ENCODE results near the gene AMBP. TPM values are rescaled to one million over a fixed set of nuclear protein-coding genes. Genes with fewer than 3 reads are reported as not detected.

The AMBP gene
- total and polyA plus RNA-seq, 2 of the 13 experiments (the other 11 are each of a cell fraction or from before 2014, with no cell fraction given): 1,510 to 2,580 TPM

GRCh38 chr9:114098936-114099668, 21.0 kb upstream of the AMBP start, which contains the start of gene KIF12 (continued):
- 0 out of 2 replicates have a peak, but pooled peaks have one; percentile 14 for TF ChIP-seq PITX1 (CRISPR knock-in tag; IDR thresholded peaks at IDR 0.05)
- no peak for TF ChIP-seq ZFAT (CRISPR knock-in tag; conservative IDR thresholded peaks at IDR 0.05)
- no peak for TF ChIP-seq XRCC5 (optimal IDR thresholded peaks at IDR 0.05; ENCODE audit: low read length)
- TF ChIP-seq CBFB (CRISPR knock-in tag; IDR thresholded peaks at IDR 0.05): no peak
- TF ChIP-seq TBX2 (CRISPR knock-in tag; IDR thresholded peaks at IDR 0.05; ENCODE audit: borderline replicate concordance): peak; percentile 59
- no peak for TF ChIP-seq HOXA5 (CRISPR knock-in tag; IDR thresholded peaks at IDR 0.05)
- TF ChIP-seq RXRB (CRISPR knock-in tag; IDR thresholded peaks at IDR 0.05; ENCODE audit: borderline replicate concordance): peak; percentile 44; the same call in 1 of the 2 replicates
- no peak for TF ChIP-seq MAF1 (CRISPR knock-in tag; IDR thresholded peaks at IDR 0.05; ENCODE audit: borderline replicate concordance)
- no peak for TF ChIP-seq ZMAT3 (CRISPR knock-in tag; conservative IDR thresholded peaks at IDR 0.05)
- TF ChIP-seq RFX1 (IDR thresholded peaks at IDR 0.05): no peak
- peak; percentile 85 for TF ChIP-seq FOXP4 (CRISPR knock-in tag; IDR thresholded peaks at IDR 0.05)
- TF ChIP-seq CC2D1A (CRISPR knock-in tag; IDR thresholded peaks at IDR 0.05): no peak
- TF ChIP-seq GABPB1 (CRISPR knock-in tag; IDR thresholded peaks at IDR 0.05): peak; percentile 46; the same call in 1 of the 2 replicates
- peak; percentile 64 for TF ChIP-seq KAT8 (CRISPR knock-in tag; IDR thresholded peaks at IDR 0.05)
- TF ChIP-seq CHD2 (IDR thresholded peaks at IDR 0.05; ENCODE audit: low read depth, low read length): no peak
- TF ChIP-seq IRF9 (CRISPR knock-in tag; IDR thresholded peaks at IDR 0.05; ENCODE audit: borderline replicate concordance): peak; percentile 74; the same call in 1 of the 2 replicates
- no peak for TF ChIP-seq ZBTB14 (CRISPR knock-in tag; IDR thresholded peaks at IDR 0.05)
- no peak for TF ChIP-seq DNMT3B (CRISPR knock-in tag; conservative IDR thresholded peaks at IDR 0.05)
- TF ChIP-seq NR2F6 (IDR thresholded peaks at IDR 0.05): no peak
- peak; percentile 43; the same call in 1 of the 2 replicates for TF ChIP-seq NR2F6 (CRISPR knock-in tag; IDR thresholded peaks at IDR 0.05)
- TF ChIP-seq ZNF670 (CRISPR knock-in tag; IDR thresholded peaks at IDR 0.05; ENCODE audit: borderline replicate concordance): no peak
- peak; percentile 94 for TF ChIP-seq ZNF281 (CRISPR knock-in tag; IDR thresholded peaks at IDR 0.05; ENCODE audit: borderline replicate concordance)
- TF ChIP-seq ZNF12 (CRISPR knock-in tag; IDR thresholded peaks at IDR 0.05): 0 out of 2 replicates have a peak, but pooled peaks have one; percentile 13
